Stimulated activated CD8-positive, alpha-beta memory T cell treated with anti-CD3 and anti-CD28 coated beads, Interleukin-2, amount 100 ng/mL, for 48 hours (primary cell): ENCODE data around the gene DNAJC18.
"Not testable (repeated sequence)": the region's sequence is repeated elsewhere in the genome, so short reads cannot be mapped to it uniquely, and the experiment has no call there.

Source experiments
- DNase-seq, 2 donors: peaks; one replicate each; pipeline ENCODE4 v3.0.0-alpha.2; 2020; ENCODE audit warnings: low read depth in 2 of 2

Gene DNAJC18

DNA sequence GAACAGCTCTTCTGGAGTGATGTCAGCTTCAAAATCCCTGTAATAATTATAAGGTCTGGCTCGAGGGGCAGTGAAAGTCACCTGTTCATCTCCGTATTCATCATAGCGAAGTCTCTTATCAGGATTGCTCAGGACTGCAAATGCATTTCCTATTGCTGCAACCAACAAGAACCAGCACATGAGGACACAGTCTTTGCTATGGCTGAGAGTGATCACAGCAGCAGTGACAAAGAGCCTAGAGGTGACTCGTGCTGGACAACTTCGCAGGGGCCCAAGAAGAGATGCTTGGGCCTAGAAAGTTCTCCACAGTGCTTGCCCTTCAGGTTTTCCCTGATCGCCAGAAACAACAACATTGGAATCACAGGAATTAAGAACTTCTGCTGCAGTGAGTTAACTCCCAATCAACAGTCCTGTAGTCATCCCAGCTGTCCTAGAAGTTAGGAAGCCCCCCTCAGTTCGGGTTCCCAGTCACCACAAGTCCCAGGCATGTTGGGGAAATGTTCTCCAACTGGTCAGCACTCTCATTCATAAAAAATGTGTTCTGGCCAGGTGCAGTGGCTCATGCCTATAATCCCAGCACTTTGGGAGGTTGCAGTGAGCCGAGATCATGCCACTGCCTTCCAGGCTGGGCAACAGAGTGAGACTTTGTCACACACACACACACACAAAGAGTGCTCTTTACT is 13.0 kb downstream of the DNAJC18 start:
- no peak for DNase-seq

DNA sequence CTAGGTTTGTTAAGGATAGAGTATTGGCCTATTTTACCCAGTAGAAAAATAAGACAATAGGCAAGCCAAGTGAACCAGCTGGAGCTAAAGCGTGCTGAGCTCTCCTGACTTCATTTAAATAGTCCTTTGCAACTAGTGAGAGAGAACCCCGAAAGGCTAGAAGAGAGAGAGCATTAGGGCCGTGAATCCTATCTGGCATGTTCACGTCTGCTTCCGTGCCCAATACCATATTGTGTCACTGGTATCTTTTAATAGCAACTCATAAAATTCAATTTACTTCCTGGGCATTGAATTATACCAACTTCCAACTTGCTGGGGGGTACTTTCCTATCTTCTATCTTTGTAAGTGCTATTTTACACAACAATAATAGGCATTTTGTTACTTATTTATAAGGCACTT is 13.8 kb downstream of the DNAJC18 start:
- DNase-seq, result no peak

- no peak for DNase-seq
Measured at GRCh38 chr5:139422307-139422893, 16.9 kb downstream of the DNAJC18 start.

GRCh38 chr5:139419226-139420192 is 19.8 kb downstream of the DNAJC18 start:
- no peak for DNase-seq

DNA sequence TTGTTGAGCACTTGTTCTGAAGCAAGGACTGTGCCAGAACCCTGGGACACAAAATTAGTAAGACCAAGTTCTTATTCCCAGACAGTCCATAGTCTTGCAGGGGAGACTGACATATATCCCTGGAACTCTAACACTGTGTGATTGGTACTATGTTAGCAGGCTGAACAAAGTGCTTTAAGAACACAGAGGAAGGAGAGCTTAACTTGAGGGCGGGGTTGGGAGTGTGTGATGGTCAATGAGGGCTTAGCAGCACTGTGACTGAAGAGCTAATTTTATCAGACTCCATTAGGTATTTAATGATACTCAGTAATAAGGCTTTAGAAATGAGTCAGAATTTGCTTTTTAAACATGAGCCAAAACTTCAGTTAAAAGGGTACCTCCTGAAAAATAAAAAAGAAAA is 20.5 kb downstream of the DNAJC18 start:
- DNase-seq, result no peak

DNA sequence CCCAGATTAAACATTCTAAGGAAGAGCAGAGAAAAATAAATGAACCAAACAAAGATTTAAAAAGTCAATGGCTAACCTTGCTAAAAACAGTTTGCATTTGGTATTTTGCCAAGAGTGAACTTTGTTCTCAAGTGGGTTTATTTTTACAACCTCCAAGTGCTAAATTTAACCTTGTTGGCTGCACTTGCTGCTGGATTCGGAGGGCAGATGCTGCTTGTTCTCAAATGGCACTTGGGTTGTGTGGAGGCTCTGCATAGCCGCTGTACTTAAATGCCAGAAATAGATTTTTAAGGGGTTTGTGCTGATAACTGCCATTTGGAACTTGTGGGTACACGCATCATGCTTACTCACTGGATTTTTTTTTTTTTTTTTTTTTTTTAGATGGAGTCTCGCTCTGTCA is 22.1 kb downstream of the DNAJC18 start:
- DNase-seq, result no peak

GRCh38 chr5:139416651-139417050 is 22.7 kb downstream of the DNAJC18 start:
- no peak for DNase-seq

- no peak for DNase-seq
Measured at GRCh38 chr5:139415869-139416268, 23.5 kb downstream of the DNAJC18 start.

DNA sequence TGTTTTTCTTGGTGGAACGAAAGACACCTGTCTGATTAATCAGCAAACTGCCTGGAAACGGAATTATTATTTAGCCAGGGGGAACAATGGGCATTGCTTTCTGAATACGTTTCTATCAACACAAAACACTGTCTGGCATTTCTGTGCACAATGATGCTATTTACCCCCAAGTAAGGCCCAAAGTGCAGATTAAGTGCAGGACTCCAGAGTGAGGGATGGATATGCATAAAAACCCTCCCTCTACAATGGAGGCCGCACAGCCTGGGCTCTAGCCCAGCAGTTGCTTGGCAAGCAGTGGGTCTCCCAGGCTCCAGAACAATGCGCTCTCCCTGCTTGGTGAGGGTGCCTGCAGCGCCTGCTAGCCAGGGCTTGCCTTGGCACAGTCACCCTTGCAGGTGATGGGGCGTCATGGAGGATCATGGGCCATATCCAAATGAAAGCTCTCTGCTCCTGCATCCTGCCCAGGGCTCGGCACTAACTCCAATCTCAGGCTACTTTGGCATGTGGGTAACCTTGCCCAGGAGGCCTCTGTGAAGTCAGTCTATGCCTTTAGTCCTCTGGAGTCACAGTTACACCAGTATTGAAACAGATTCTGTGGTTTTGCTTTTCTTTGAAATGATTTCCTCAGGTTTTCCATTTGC is 24.0 kb downstream of the DNAJC18 start:
- peak in 1 of 2 donors; percentile 38 for DNase-seq

GRCh38 chr5:139414581-139415130 is 24.7 kb downstream of the DNAJC18 start:
- no peak for DNase-seq

- no peak for DNase-seq
Measured at GRCh38 chr5:139413963-139414362, 25.4 kb downstream of the DNAJC18 start.

- no peak for DNase-seq
Measured at GRCh38 chr5:139413153-139413552, 26.2 kb downstream of the DNAJC18 start.

DNA sequence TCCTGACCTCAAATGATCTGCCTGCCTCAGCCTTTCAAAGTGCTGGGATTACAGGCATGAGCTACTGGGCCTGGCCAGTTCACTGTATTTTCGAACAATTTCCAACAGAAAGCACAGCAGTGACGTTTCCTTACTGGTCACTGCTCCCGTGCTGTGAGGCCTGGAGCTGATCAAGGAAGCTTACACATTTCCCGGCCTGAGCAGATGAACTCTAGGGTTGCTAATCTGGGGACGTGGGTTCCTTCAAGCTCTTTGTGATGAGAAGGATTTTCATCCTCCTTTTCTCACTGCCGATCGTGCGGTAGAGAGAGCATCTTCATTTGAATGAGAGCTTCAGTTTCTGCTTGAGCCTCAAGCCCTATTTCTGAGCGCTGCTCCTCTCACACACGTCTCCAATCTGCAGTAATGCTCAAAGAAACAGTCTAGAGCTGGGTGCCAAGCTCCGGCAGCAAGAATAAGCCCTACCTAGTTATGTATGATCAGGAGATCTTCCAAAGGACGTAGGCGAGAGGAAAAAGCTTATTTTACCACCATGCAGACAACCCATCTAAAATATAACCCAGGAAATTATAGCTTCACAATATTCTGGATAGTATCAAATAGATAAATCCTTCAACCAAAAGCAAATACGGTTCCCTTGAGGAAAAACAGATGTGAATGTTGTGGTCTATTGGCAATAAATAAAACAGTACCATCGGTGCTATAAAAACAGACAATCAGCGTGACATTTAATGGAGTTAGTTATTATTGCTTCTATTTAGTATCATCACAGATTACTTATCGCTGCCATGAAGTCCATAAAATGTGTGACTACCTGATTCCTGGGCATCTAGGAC is 28.1 kb downstream of the DNAJC18 start:
- DNase-seq, result no peak

- no peak for DNase-seq
Measured at GRCh38 chr5:139410121-139410992, 29.0 kb downstream of the DNAJC18 start.

DNA sequence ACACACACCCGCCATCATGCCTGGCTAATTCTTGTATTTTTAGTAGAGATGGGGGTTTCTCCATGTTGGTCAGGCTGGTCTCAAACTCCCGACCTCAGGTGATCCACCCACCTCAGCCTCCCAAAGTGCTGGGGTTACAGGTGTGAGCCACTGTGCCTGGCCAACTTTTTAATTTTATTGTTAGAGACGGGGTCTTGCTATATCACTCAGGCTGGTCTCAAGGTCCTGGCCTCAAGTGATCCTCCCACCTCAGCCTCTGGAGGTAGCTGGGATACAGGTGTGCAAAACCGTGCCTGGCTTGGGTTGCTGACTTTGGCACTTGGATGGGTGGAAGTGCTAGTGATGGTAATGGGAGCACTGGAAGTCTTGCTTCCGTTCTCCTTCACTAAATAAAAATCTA is 30.2 kb downstream of the DNAJC18 start:
- not testable (repeated sequence) for DNase-seq

- no peak for DNase-seq
Measured at GRCh38 chr5:139408191-139408590, 31.1 kb downstream of the DNAJC18 start.

DNA sequence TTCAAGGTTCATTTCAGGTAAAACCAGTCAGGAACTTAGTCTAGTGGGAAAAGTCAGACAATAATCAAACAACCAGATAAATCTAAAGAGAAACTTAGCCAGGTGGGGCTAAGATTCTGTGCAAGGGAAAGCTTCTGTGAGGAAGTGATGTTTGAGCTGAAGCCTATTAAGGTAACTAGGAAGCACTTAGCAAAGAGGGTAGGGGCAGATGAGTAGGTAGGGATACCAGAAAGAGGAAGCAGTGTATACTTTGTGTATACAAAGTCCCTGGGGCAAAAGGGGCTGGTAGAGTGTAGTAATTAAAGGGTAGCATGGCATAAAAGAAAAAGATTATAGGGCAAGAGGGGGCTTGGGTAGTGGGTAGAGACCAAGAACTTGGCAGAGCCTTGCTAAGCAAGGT is 31.8 kb downstream of the DNAJC18 start:
- no peak for DNase-seq

- DNase-seq, result no peak
Measured at GRCh38 chr5:139406963-139407362, 32.4 kb downstream of the DNAJC18 start.

DNA sequence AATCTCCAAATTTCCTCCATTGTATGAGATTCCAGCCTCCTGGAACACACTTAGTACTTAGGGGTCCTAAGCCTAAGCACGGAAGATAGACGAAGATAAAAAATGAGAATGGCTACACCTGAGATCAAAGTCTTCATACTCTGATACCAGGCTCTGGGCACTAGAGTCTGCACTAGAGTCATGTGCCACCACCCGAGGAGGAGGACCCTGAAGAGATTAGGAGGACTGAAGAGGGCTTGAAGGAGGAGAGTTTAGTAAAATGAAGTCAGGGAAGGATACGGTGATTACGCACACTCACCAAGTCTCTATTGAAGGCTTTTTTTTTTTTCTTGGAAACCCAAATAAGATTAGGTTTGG is 34.9 kb downstream of the DNAJC18 start:
- no peak for DNase-seq
